Fibroblast of villous mesenchyme (primary cell): Measurements from ENCODE around the gene NMU. TPM values are rescaled to one million over a fixed set of nuclear protein-coding genes. Genes with fewer than 3 reads are reported as not detected.
A peak's percentile ranks its signal among the peaks of the same experiment; 100 is the strongest.
"Not testable (repeated sequence)": the region's sequence is repeated elsewhere in the genome, so short reads cannot be mapped to it uniquely, and the experiment has no call there.

Source experiments
- DNase-seq: peaks from one replicate; pipeline ENCODE4 v3.0.0-alpha.2; 2010; ENCODE audit warnings: low read depth
- H3K4me3 ChIP-seq: 2 replicates; pipeline ENCODE4 v1.5.1; 2011; ENCODE audit warnings: low read depth, mild to moderate bottlenecking, low read length
- CTCF ChIP-seq: IDR thresholded peaks from 2 replicates; pipeline ENCODE4 v1.5.1; 2012; ENCODE audit warnings: low read depth, mild to moderate bottlenecking, low read length; ENCODE audit not compliant: insufficient read depth
- total RNA-seq: library from RNA; depleted of rRNA; stranded (reverse); fragments of >200 nt; gene quantifications from 2 replicates; pipeline ENCODE4 v1.2.3, GENCODE V29; 2012

Gene NMU
- total RNA-seq, 1 donor = not detected

- TF ChIP-seq CTCF = no peak
- no peak for DNase-seq
These were observed 10.3 kb downstream of the NMU start for GRCh38 chr4:55625835-55626234.

GRCh38 chr4:55624063-55624462 is 12.0 kb downstream of the NMU start:
- DNase-seq = not testable (repeated sequence)

More at GRCh38 chr4:55625835-55626234, 10.3 kb downstream of the NMU start:
- no peak overlapping the region for H3K4me3 ChIP-seq

GRCh38 chr4:55618546-55619143 is 17.5 kb downstream of the NMU start:
- no peak for TF ChIP-seq CTCF
- no peak for DNase-seq
- peak overlapping the region; percentile 37 for H3K4me3 ChIP-seq

More at GRCh38 chr4:55624063-55624462, 12.0 kb downstream of the NMU start:
- not testable (repeated sequence) for H3K4me3 ChIP-seq

GRCh38 chr4:55617587-55618197 is 18.4 kb downstream of the NMU start:
- TF ChIP-seq CTCF = no peak
- no peak for DNase-seq
- H3K4me3 ChIP-seq = no peak overlapping the region

GRCh38 chr4:55615008-55615407 is 21.1 kb downstream of the NMU start:
- TF ChIP-seq CTCF = no peak
- DNase-seq = no peak
- H3K4me3 ChIP-seq = no peak overlapping the region

- H3K4me3 ChIP-seq = no peak overlapping the region
- DNase-seq = no peak
- no peak for TF ChIP-seq CTCF
These were observed 22.5 kb downstream of the NMU start for GRCh38 chr4:55613621-55614020.

- DNase-seq = no peak
- TF ChIP-seq CTCF = no peak
- H3K4me3 ChIP-seq = no peak overlapping the region
These were observed 23.8 kb downstream of the NMU start for GRCh38 chr4:55612341-55612740.
